K562 (cell line): ENCODE results near the gene PAXIP1. TPM values are rescaled to one million over a fixed set of nuclear protein-coding genes. Genes with fewer than 3 reads are reported as not detected.
A peak's percentile ranks its signal among the peaks of the same experiment; 100 is the strongest.

Experiments used
- CREB1 ChIP-seq, 2 experiments: sonication (generic) in 1 of 2; formaldehyde crosslinking in 1 of 2; IDR thresholded peaks; 2 replicates each; pipeline versions ENCODE4 v1.6.1 to v1.8.0; 2012 to 2022; ENCODE audit warnings: inconsistent platforms in 1 of 2, mild to moderate bottlenecking in 1 of 2, missing genetic modification reagents in 1 of 2, moderate library complexity in 1 of 2
- DEAF1 ChIP-seq: fragments of 450-650 bp; formaldehyde crosslinking; IDR thresholded peaks from 2 replicates; pipeline ENCODE4 v1.4.0; 2020; ENCODE audit warnings: mild to moderate bottlenecking, moderate library complexity
- FOSL1 ChIP-seq: fragments of 200-800 bp; sonication (Bioruptor generic); conservative IDR thresholded peaks from 2 replicates; pipeline ENCODE4 v1.6.1; 2016; ENCODE audit warnings: missing genetic modification characterization, missing compliant biosample characterization
- HDAC1 ChIP-seq, 2 experiments: fragments of 450-650 bp; IDR thresholded peaks; 2 replicates each; pipeline ENCODE4 v1.6.1; 2016 to 2017; ENCODE audit warnings: inconsistent platforms in 1 of 2, mild to moderate bottlenecking in 1 of 2, moderate library complexity in 1 of 2
- HMGXB4 ChIP-seq: sonication (generic); formaldehyde crosslinking; IDR thresholded peaks from 2 replicates; pipeline ENCODE4 v1.8.1; 2023; ENCODE audit warnings: mild to moderate bottlenecking, missing genetic modification reagents
- JUNB ChIP-seq: fragments of 450-650 bp; formaldehyde crosslinking; conservative IDR thresholded peaks from 2 replicates; pipeline ENCODE4 v1.4.0; 2020; ENCODE audit warnings: mild to moderate bottlenecking
- KAT2B ChIP-seq: IDR thresholded peaks from one replicate; pipeline ENCODE4 v1.6.1; 2012; ENCODE audit warnings: low read depth, mild to moderate bottlenecking, control low read depth, inconsistent platforms, low read length, moderate library complexity
- REST ChIP-seq, 2 experiments: fragments of 450-650 bp; formaldehyde crosslinking in 1 of 2; IDR thresholded peaks; 2 replicates each; pipeline versions ENCODE4 v1.4.0 to v1.6.1; 2014 to 2020; ENCODE audit warnings: mild to moderate bottlenecking in 2 of 2, borderline replicate concordance in 1 of 2, low read depth in 1 of 2
- SAP30 ChIP-seq: fragments of 200-600 bp; sonication (generic); IDR thresholded peaks from 2 replicates; pipeline ENCODE4 v1.6.1; 2012; ENCODE audit warnings: borderline replicate concordance, low read depth, mild to moderate bottlenecking, moderate library complexity, low read length, control low read depth, inconsistent platforms; ENCODE audit not compliant: insufficient read depth, poor library complexity, severe bottlenecking
- SIRT6 ChIP-seq: IDR thresholded peaks from one replicate; pipeline ENCODE4 v1.6.1; 2012; ENCODE audit warnings: low read depth, mild to moderate bottlenecking, control low read depth, inconsistent platforms, low read length, moderate library complexity
- TEAD1 ChIP-seq, 2 experiments: fragments of 450-650 bp in 1 of 2; sonication (generic) in 1 of 2; formaldehyde crosslinking; IDR thresholded peaks; 2 replicates each; pipeline versions ENCODE4 v1.4.0 to v1.8.0; 2020 to 2022; ENCODE audit warnings: mild to moderate bottlenecking in 2 of 2, missing genetic modification reagents in 1 of 2
- ZBTB1 ChIP-seq: sonication (generic); formaldehyde crosslinking; IDR thresholded peaks from 2 replicates; pipeline ENCODE4 v1.8.1; 2023; ENCODE audit warnings: missing genetic modification reagents, low read depth, mild to moderate bottlenecking, borderline replicate concordance
- ZNF316 ChIP-seq: fragments of 450-650 bp; IDR thresholded peaks from 2 replicates; pipeline ENCODE4 v1.6.1; 2016
- ZNF354B ChIP-seq: fragments of 250-450 bp; sonication (Bioruptor Pico); IDR thresholded peaks from 2 replicates; pipeline ENCODE4 v1.4.0; 2020
- ZNF583 ChIP-seq: fragments of 250-450 bp; sonication (Bioruptor Pico); IDR thresholded peaks from 2 replicates; pipeline ENCODE4 v1.4.0; 2020
- ZNF785 ChIP-seq: fragments of 250-450 bp; sonication (Bioruptor Pico); IDR thresholded peaks from 2 replicates; pipeline ENCODE4 v1.4.0; 2020; ENCODE audit warnings: mild to moderate bottlenecking
- polyA plus RNA-seq, 8 experiments: library from polyadenylated mRNA; depleted of rRNA in 4 of 8; stranded (reverse) in 5 of 8; unstranded in 3 of 8; fragments of >200 nt; fragmentation: Nextera tagmentation in 2 of 8; fragmentation: Illumina TruSeq in 1 of 8; extraction: Ambion mirVana in 2 of 8; extraction: Trizol in 1 of 8; gene quantifications; 2 replicates each; pipeline versions ENCODE4 v1.2.1 to v1.2.3, GENCODE V29; 2011 to 2014; ENCODE audit warnings: inconsistent platforms in 1 of 8, missing spikeins in 1 of 8
- total RNA-seq, 7 experiments: library from RNA; depleted of rRNA in 6 of 7; stranded (reverse); fragments of >200 nt in 6 of 7; fragmentation: Illumina TruSeq in 2 of 7; extraction: Trizol in 2 of 7; gene quantifications; 2 replicates each; pipeline versions ENCODE4 v1.2.1 to v1.2.3, GENCODE V29; 2011 to 2021; ENCODE audit warnings: low replicate concordance in 1 of 7

The PAXIP1 gene
- total and polyA plus RNA-seq, 9 of the 15 experiments (the other 6 are each of a cell fraction or from before 2014, with no cell fraction given): 9.7 to 37.9 (median 28.4) TPM

GRCh38 chr7:155003092-155003375, at the start of gene PAXIP1 (continued):
- no peak for TF ChIP-seq SAP30
- 0 out of 4 replicates have a peak, but pooled peaks of 1 of the 2 experiments have one; percentile 15 for TF ChIP-seq TEAD1 (CRISPR knock-in tag; IDR thresholded peaks at IDR 0.05)
- no peak for TF ChIP-seq REST (IDR thresholded peaks at IDR 0.05; ENCODE audit: borderline replicate concordance)
- TF ChIP-seq REST (CRISPR knock-in tag; IDR thresholded peaks at IDR 0.05; ENCODE audit: low read depth): peak; percentile 82; the same call in 1 of the 2 replicates
- no peak for TF ChIP-seq FOSL1
- no peak for TF ChIP-seq ZBTB1 (CRISPR knock-in tag)
- TF ChIP-seq ZNF785 (CRISPR knock-in tag): no peak
- no peak for TF ChIP-seq HDAC1 (IDR thresholded peaks at IDR 0.05)
- no peak for TF ChIP-seq SIRT6
- no peak for TF ChIP-seq KAT2B
- no peak for TF ChIP-seq ZNF354B (CRISPR knock-in tag)
- peak; percentile 8; the same call in 1 of the 2 replicates for TF ChIP-seq CREB1 (IDR thresholded peaks at IDR 0.05)
- TF ChIP-seq CREB1 (CRISPR knock-in tag; IDR thresholded peaks at IDR 0.05): no peak
- no peak for TF ChIP-seq JUNB (CRISPR knock-in tag)
- TF ChIP-seq HMGXB4: peak; percentile 48; the same call in 1 of the 2 replicates
- no peak for TF ChIP-seq ZNF316
- TF ChIP-seq ZNF583: peak; percentile 76; the same call in 1 of the 2 replicates
- no peak for TF ChIP-seq DEAF1 (CRISPR knock-in tag)
